ENCODE measurements around the gene ACYP2.
A peak's percentile ranks its signal among the peaks of the same experiment; 100 is the strongest.
"Not testable (repeated sequence)": the region's sequence is repeated elsewhere in the genome, so short reads cannot be mapped to it uniquely, and the experiment has no call there.

The ACYP2 gene

GRCh38 chr2:54088191-54088634, 27.2 kb upstream of the ACYP2 start:
- Mint-ChIP-seq H3K9me3 (ENCODE audit: low read depth) (no peaks in the 10 kb centered on the region), H3K27me3 (no peaks in the 10 kb centered on the region), H3K36me3 (peaks cover 2% of the 10 kb centered on the region), H3K4me3 (no peak overlapping the region), H3K27ac (no peak overlapping the region), H3K4me1 (ENCODE audit: low read depth) (peaks cover 16% of the 10 kb centered on the region)

DNA sequence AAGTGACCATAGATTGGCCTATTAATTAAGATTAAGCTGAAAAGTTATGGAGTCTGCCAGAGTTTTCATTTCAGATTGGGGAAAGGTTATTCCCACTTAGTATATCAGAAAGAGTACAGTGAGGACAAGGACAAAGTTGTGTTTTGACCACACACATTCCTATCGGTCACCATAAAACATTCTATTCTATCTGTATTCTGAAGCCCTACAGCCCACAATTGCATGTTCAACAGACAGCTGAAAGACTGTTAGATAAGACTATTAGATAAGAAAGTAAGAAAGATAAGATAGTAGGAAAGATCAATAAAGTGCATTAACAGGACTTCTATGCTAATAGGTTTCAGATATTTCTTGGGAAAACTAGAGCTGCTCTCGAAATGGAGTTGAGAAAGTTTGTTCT, 26.7 kb upstream of the ACYP2 start:
- Mint-ChIP-seq H3K27ac (no peak overlapping the region), H3K27me3 (no peaks in the 10 kb centered on the region), H3K9me3 (ENCODE audit: low read depth) (no peaks in the 10 kb centered on the region), H3K4me1 (ENCODE audit: low read depth) (peaks cover 19% of the 10 kb centered on the region), H3K4me3 (no peak overlapping the region), H3K36me3 (peaks cover 2% of the 10 kb centered on the region)

- Mint-ChIP-seq H3K36me3 (peaks cover 2% of the 10 kb centered on the region), H3K9me3 (ENCODE audit: low read depth) (no peaks in the 10 kb centered on the region), H3K27me3 (no peaks in the 10 kb centered on the region), H3K4me3 (no peak overlapping the region), H3K4me1 (ENCODE audit: low read depth) (peaks cover 19% of the 10 kb centered on the region), H3K27ac (no peak overlapping the region)
Measured at GRCh38 chr2:54090521-54091117, 24.8 kb upstream of the ACYP2 start.

GRCh38 chr2:54092940-54093339, 22.5 kb upstream of the ACYP2 start:
- Mint-ChIP-seq H3K27me3 (no peaks in the 10 kb centered on the region), H3K9me3 (ENCODE audit: low read depth) (no peaks in the 10 kb centered on the region), H3K27ac (no peak overlapping the region), H3K36me3 (peaks cover 5% of the 10 kb centered on the region), H3K4me3 (no peak overlapping the region), H3K4me1 (ENCODE audit: low read depth) (peaks cover 19% of the 10 kb centered on the region)

GRCh38 chr2:54095406-54095805, 20.0 kb upstream of the ACYP2 start:
- peaks cover 19% of the 10 kb centered on the region for H3K4me1 Mint-ChIP-seq (ENCODE audit: low read depth)
- H3K27me3 Mint-ChIP-seq; H3K36me3 Mint-ChIP-seq; H3K27ac Mint-ChIP-seq; H3K9me3 Mint-ChIP-seq (ENCODE audit: low read depth); H3K4me3 Mint-ChIP-seq: not testable (repeated sequence)

- peaks cover 19% of the 10 kb centered on the region for H3K4me1 Mint-ChIP-seq (ENCODE audit: low read depth)
- H3K36me3 Mint-ChIP-seq; H3K4me3 Mint-ChIP-seq; H3K27ac Mint-ChIP-seq; H3K27me3 Mint-ChIP-seq; H3K9me3 Mint-ChIP-seq (ENCODE audit: low read depth): not testable (repeated sequence)
Measured at GRCh38 chr2:54096141-54096540, 19.3 kb upstream of the ACYP2 start.

GRCh38 chr2:54097124-54097523, 18.3 kb upstream of the ACYP2 start:
- Mint-ChIP-seq H3K9me3 (ENCODE audit: low read depth) (no peaks in the 10 kb centered on the region), H3K27ac (peak overlapping the region; percentile 16), H3K27me3 (no peaks in the 10 kb centered on the region), H3K4me3 (no peak overlapping the region), H3K36me3 (peaks cover 3% of the 10 kb centered on the region), H3K4me1 (ENCODE audit: low read depth) (peaks cover 16% of the 10 kb centered on the region)

DNA sequence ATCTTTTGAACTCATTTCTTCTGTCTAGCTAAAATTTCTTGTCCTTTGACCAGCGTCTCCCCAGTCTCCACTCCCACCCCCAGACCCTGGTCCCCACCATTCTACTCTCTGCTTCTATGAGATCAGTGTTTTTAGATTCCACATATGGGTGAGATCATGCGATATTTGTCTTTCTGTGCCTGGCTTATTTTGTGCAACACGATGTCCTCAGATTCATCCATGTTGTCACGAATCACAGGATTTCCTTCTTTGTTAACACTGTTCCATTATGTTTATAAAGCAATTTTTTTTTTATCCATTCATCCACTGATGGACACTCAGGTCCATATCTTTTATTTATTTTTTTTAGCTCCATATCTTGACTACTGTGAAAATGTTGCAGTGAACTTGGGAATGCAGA, 16.0 kb upstream of the ACYP2 start:
- Mint-ChIP-seq H3K27me3 (no peaks in the 10 kb centered on the region), H3K36me3 (peaks cover 3% of the 10 kb centered on the region), H3K4me3 (no peak overlapping the region), H3K4me1 (ENCODE audit: low read depth) (peaks cover 5% of the 10 kb centered on the region), H3K9me3 (ENCODE audit: low read depth) (no peaks in the 10 kb centered on the region), H3K27ac (no peak overlapping the region)

GRCh38 chr2:54099829-54100585, 15.4 kb upstream of the ACYP2 start:
- H3K27ac Mint-ChIP-seq: no peak overlapping the region
- H3K27me3 Mint-ChIP-seq: no peaks in the 10 kb centered on the region
- no peak overlapping the region for H3K4me3 Mint-ChIP-seq

GRCh38 chr2:54100772-54101171, 14.6 kb upstream of the ACYP2 start:
- Mint-ChIP-seq H3K4me1 (ENCODE audit: low read depth) (peaks cover 5% of the 10 kb centered on the region), H3K27me3 (no peaks in the 10 kb centered on the region), H3K27ac (no peak overlapping the region), H3K4me3 (no peak overlapping the region), H3K36me3 (peaks cover 3% of the 10 kb centered on the region), H3K9me3 (ENCODE audit: low read depth) (no peaks in the 10 kb centered on the region)

More at GRCh38 chr2:54099829-54100585, 15.4 kb upstream of the ACYP2 start:
- H3K36me3 Mint-ChIP-seq: peaks cover 3% of the 10 kb centered on the region
- H3K4me1 Mint-ChIP-seq (ENCODE audit: low read depth): peaks cover 5% of the 10 kb centered on the region
- no peaks in the 10 kb centered on the region for H3K9me3 Mint-ChIP-seq (ENCODE audit: low read depth)

DNA sequence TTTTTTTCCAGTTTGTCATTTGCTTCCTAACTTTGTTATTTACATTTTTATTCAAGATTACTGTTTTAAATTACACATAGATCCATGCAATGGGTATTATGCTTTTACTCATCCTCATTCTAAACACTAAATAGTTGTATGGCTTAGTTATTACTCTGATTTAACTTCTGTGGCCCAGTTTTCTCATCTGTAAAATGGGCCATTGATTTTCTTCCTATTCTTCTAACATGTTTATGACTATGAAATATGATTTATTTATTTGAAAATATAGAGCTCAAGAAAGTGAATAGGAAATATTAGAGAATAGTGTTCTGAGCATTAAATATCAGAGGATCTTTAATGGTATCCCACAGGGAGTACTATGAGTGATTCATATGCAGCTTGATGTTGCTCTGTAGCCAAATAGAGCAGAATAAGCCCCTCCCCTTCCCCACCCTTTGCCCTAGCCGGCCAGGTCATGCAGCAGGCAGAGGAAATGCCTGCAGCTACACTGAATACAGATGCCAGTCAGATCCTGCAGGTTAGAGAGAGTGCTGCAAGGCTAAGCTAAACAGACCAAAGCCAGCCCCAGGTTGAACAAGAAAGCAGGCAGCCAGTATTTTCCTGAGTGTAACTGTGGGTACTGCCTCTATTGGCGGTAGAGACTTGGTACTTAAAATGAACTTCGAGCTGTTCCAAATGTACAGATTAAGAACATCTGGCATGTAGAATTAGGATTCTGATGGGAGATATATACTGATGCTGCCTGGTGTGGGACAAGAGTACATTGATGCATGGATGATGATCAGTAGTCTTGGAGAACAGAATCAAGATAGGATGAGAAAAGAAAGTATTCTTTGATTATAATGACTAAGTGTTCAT, 11.7 kb upstream of the ACYP2 start:
- H3K9me3 Mint-ChIP-seq (ENCODE audit: low read depth): no peaks in the 10 kb centered on the region
- no peaks in the 10 kb centered on the region for H3K36me3 Mint-ChIP-seq
- no peaks in the 10 kb centered on the region for H3K27me3 Mint-ChIP-seq
- no peak overlapping the region for H3K4me3 Mint-ChIP-seq
- peaks cover 7% of the 10 kb centered on the region for H3K4me1 Mint-ChIP-seq (ENCODE audit: low read depth)
- no peak overlapping the region for H3K27ac Mint-ChIP-seq

DNA sequence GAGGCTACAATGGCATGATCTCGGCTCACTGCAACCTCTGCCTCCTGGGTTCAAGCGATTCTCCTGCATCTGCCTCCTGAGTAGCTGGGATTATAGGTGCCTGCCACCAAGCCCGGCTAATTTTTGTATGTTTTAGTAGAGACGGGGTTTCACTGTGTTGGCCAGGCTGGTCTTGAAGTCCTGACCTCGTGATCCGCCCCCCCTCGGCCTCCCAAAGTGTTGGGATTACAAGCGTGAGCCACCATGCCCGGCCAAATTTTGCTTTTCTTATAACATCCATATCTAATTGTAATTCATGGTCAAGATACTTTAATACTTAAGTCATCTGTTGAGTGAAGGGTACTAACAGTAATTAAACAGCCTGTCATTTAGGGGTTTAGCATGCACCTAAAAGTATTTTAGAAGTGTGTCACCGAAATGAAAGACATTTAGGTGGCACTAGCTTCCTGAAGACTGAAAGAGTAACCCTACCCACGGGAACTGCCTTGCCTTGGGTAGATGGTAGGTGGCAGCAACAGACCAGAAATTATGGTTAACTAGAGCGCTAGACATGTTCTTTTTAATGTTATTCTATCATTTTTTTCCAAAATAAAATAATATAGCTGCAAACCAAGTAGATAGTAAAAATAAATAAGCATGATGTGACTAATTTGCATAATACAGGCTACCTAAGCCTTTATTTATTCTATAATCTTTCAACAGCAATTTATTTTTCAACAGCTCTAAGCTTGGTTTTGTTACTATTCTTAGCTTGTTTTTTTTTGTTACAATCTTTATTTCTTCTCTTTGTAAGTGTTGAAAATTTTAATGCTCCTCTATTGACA, 8.6 kb upstream of the ACYP2 start:
- no peaks in the 10 kb centered on the region for H3K9me3 Mint-ChIP-seq (ENCODE audit: low read depth)
- no peak overlapping the region for H3K27ac Mint-ChIP-seq
- no peak overlapping the region for H3K4me3 Mint-ChIP-seq
- H3K27me3 Mint-ChIP-seq: no peaks in the 10 kb centered on the region
- peaks cover 7% of the 10 kb centered on the region for H3K4me1 Mint-ChIP-seq (ENCODE audit: low read depth)
- no peaks in the 10 kb centered on the region for H3K36me3 Mint-ChIP-seq

DNA sequence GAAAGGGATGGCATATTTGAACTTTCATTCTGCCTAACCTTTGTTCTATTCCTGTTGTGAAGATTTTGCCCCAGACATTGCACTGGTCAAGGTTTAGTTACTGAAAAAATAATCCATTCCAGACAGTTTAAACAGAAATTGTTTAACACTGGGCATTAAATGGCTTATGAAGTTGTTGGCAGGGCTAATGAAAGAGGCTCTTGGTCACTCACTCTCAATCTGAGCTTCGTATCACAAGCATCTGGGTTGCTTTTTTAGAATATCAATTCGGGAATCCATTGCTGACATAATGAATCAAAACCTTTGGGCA, 8.0 kb upstream of the ACYP2 start:
- Mint-ChIP-seq H3K27me3 (no peaks in the 10 kb centered on the region), H3K4me1 (ENCODE audit: low read depth) (peaks cover 7% of the 10 kb centered on the region), H3K9me3 (ENCODE audit: low read depth) (no peaks in the 10 kb centered on the region), H3K36me3 (no peaks in the 10 kb centered on the region), H3K4me3 (no peak overlapping the region), H3K27ac (no peak overlapping the region)

GRCh38 chr2:54107903-54108615, 7.4 kb upstream of the ACYP2 start:
- H3K36me3 Mint-ChIP-seq: no peaks in the 10 kb centered on the region
- H3K4me3 Mint-ChIP-seq: no peak overlapping the region
- no peaks in the 10 kb centered on the region for H3K9me3 Mint-ChIP-seq (ENCODE audit: low read depth)
- H3K27me3 Mint-ChIP-seq: no peaks in the 10 kb centered on the region
- H3K4me1 Mint-ChIP-seq (ENCODE audit: low read depth): peaks cover 7% of the 10 kb centered on the region
- H3K27ac Mint-ChIP-seq: no peak overlapping the region
